ENCODE data around the gene SHROOM2. TPM values are rescaled to one million over a fixed set of nuclear protein-coding genes. Genes with fewer than 3 reads are reported as not detected.

SHROOM2 gene
- total RNA-seq, 1 donor from 2014 or later: 8.2 TPM

DNA sequence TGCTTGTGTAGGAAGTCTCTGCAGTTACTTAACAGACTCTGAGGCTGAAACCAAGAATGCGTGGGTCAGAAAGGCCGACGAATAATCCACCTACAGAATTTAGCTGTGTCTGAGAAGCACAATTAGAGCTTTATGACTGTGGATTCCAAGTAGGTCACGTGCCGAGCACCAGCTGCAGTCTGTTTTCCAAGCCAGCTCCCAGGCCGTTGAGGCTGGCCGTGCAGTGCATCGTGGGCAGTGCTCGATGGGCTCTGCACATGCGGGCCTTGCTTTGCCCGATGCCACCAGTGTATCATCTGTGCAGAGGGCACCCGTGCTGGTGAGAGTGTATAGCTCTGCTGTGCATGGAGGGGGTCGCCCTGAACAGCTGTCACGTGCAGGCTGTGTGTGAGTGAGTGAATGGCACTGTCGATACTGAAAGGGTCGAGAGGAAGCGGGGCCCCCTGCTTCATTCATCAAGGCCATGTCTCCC, 113.4 kb downstream of the SHROOM2 start:
- H3K4me1 Mint-ChIP-seq (ENCODE audit: unreplicated experiment): peaks cover 65% of the 10 kb centered on the region
- H3K4me3 Mint-ChIP-seq (ENCODE audit: unreplicated experiment): peak overlapping the region; percentile 16
- H3K27me3 Mint-ChIP-seq (ENCODE audit: unreplicated experiment): no peaks in the 10 kb centered on the region
- H3K27ac Mint-ChIP-seq (ENCODE audit: unreplicated experiment): peak overlapping the region; percentile 98
- no peaks in the 10 kb centered on the region for H3K36me3 Mint-ChIP-seq (ENCODE audit: unreplicated experiment)
- no peak for DNase-seq (ENCODE audit: extremely low spot score, unreplicated experiment)
- H3K9me3 Mint-ChIP-seq (ENCODE audit: unreplicated experiment): peaks cover 10% of the 10 kb centered on the region
- TF ChIP-seq CTCF (IDR thresholded peaks at IDR 0.05): no peak

DNA sequence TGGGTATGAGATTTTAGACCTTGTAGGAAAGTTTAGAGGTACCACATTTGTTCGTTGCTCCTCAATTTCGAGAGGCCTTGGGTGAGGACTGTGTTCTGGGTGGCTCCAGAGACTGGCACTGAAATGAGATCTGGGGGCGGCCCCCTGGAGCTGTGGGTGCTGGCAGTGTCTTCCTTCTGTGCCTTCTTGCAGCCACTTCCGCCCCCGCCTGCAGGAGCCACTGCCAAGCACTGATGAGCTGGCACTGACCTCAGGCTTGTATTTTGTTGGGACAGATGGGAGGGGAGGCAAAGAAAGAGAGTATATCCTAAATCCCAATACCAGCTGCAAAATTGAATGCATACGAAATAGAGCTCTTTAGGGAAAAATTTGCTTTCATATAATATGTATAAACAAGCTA, 116.4 kb downstream of the SHROOM2 start:
- DNase-seq (ENCODE audit: extremely low spot score, unreplicated experiment): no peak
- H3K9me3 Mint-ChIP-seq (ENCODE audit: unreplicated experiment): peaks cover 12% of the 10 kb centered on the region
- H3K27me3 Mint-ChIP-seq (ENCODE audit: unreplicated experiment): no peaks in the 10 kb centered on the region
- no peaks in the 10 kb centered on the region for H3K36me3 Mint-ChIP-seq (ENCODE audit: unreplicated experiment)
- TF ChIP-seq CTCF (IDR thresholded peaks at IDR 0.05): no peak
- peak overlapping the region; percentile 55 for H3K27ac Mint-ChIP-seq (ENCODE audit: unreplicated experiment)
- no peak overlapping the region for H3K4me3 Mint-ChIP-seq (ENCODE audit: unreplicated experiment)
- peaks cover 74% of the 10 kb centered on the region for H3K4me1 Mint-ChIP-seq (ENCODE audit: unreplicated experiment)

GRCh38 chrX:9903146-9903545, 116.9 kb downstream of the SHROOM2 start:
- Mint-ChIP-seq H3K9me3 (ENCODE audit: unreplicated experiment) (peaks cover 17% of the 10 kb centered on the region), H3K27ac (ENCODE audit: unreplicated experiment) (peak overlapping the region; percentile 55), H3K4me3 (ENCODE audit: unreplicated experiment) (no peak overlapping the region), H3K36me3 (ENCODE audit: unreplicated experiment) (no peaks in the 10 kb centered on the region), H3K27me3 (ENCODE audit: unreplicated experiment) (no peaks in the 10 kb centered on the region), H3K4me1 (ENCODE audit: unreplicated experiment) (peaks cover 74% of the 10 kb centered on the region)
- no peak for TF ChIP-seq CTCF (IDR thresholded peaks at IDR 0.05)
- no peak for DNase-seq (ENCODE audit: extremely low spot score, unreplicated experiment)

GRCh38 chrX:9905288-9905687, 119.1 kb downstream of the SHROOM2 start:
- peak overlapping the region; percentile 22 for H3K4me3 Mint-ChIP-seq (ENCODE audit: unreplicated experiment)
- H3K27me3 Mint-ChIP-seq (ENCODE audit: unreplicated experiment): no peaks in the 10 kb centered on the region
- no peak for TF ChIP-seq CTCF (IDR thresholded peaks at IDR 0.05)
- no peak for DNase-seq (ENCODE audit: extremely low spot score, unreplicated experiment)
- H3K4me1 Mint-ChIP-seq (ENCODE audit: unreplicated experiment): peaks cover 52% of the 10 kb centered on the region
- H3K36me3 Mint-ChIP-seq (ENCODE audit: unreplicated experiment): no peaks in the 10 kb centered on the region
- peak overlapping the region; percentile 48 for H3K27ac Mint-ChIP-seq (ENCODE audit: unreplicated experiment)
- peaks cover 12% of the 10 kb centered on the region for H3K9me3 Mint-ChIP-seq (ENCODE audit: unreplicated experiment)

DNA sequence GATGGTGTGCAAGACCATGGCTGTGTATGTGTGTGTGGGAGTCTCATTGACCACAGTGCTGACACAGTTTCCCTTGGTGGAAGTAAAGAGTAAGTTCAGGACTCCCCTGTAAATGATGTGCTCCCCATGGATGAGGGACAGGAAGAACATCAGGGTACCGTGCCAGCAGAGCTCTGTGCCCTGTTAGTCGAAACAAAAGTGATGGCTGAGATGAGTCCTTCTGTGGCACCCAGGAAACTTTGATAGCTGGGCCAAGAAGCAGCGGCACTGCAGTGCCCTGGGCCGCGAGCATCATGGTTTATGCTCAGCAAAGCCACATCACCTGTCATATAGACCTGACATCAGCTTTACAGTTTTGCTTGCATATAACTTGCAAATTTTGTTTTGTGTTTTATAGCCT, 119.5 kb downstream of the SHROOM2 start:
- Mint-ChIP-seq H3K4me3 (ENCODE audit: unreplicated experiment) (no peak overlapping the region), H3K36me3 (ENCODE audit: unreplicated experiment) (no peaks in the 10 kb centered on the region), H3K4me1 (ENCODE audit: unreplicated experiment) (peaks cover 50% of the 10 kb centered on the region), H3K27ac (ENCODE audit: unreplicated experiment) (peak overlapping the region; percentile 48), H3K9me3 (ENCODE audit: unreplicated experiment) (peaks cover 12% of the 10 kb centered on the region), H3K27me3 (ENCODE audit: unreplicated experiment) (no peaks in the 10 kb centered on the region)
- TF ChIP-seq CTCF (IDR thresholded peaks at IDR 0.05): no peak
- no peak for DNase-seq (ENCODE audit: extremely low spot score, unreplicated experiment)

Measured in osteocyte (in vitro differentiated cells).